GM11168 (cell line): ENCODE measurements around the gene MCC.

Experiments used
- in situ Hi-C: fragments of 300-500 bp; cut with MboI; formaldehyde crosslinking; loops from one replicate; pipeline ENCODE4 v1.12.0; 2022; ENCODE audit warnings: low sequenced_read_pairs; ENCODE audit not compliant: unreplicated experiment

The MCC gene

DNA sequence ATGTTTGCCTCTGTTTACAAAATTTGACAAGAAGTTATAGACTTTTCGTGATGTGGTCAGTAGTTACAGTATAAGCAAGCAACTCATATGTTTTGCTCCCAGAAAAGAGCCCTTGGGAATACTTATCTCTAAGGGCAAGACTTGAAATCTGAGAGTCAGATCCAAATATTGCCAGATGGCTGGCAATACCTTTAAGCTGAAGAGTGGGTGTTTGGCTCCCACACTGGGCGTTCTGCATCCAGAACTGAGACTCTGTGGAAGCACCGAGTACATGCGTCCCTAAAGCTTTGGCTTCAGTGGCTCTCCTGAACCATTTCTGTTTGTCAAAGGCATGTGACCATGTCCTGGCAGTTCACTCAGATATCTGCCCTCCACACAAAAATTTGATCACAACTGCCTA lies 317.5 kb downstream of the MCC start:
- in situ Hi-C loops: no loop called here

DNA sequence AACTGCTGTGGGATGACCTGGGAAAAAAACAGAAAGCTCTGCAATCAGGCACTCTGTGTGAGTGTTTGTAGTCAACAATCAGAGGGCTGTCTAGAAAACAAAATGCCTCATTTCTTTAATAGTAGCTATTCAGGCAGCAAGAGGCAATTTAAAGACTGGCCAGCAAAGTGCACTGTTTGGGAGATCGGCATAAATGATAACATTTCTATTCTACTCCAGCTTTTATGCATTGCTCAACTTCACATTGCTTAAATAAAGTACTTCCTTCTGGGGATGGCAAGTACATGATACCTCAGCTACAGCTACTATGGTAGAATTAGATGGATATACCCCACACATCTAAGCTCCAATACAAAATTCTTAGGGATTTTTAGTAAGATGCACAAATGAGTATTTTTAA lies 318.5 kb downstream of the MCC start:
- in situ Hi-C loops: no loop called here

DNA sequence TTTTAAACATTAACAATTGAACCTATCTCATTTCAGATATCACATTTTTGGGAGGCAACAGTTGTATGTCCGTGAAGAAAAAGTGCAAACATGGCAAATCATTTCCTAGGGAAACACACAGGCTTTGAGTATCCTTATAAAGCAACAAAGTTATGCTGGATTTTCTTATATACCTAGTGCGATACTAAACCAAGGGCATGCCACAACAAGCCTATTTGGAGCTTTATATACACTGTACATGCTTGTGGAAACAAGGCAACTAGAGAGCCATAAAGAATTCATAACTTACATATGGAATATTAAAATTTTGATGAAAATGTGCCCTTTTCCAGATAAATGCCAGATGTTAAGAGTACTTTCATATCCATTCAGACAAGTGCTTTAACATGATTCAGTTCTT lies 320.3 kb downstream of the MCC start:
- in situ Hi-C loops: no loop called here

DNA sequence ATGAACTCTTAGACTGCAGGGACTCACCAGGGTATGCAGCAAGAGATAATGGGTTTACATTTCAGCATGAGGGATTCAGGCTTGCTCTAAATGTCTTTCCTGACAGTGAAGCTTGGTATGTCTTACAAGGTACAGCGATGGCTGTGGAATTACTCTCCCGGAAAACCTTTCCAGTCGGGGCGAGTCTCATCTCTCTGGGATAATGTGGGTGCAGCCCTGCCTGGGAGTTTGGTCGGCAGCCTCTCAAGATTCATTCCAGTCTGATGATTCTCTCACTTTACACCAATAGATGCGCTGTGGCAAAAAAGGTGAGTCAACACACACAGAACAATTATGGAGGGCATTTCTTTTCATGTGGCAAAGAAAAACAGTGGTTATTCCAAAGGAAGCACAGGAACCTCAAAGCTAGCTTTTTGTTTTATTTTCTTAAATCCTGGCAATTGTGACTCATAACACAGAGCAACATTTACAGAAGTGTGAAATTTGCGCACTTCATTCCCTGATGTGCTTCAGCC lies 321.3 kb downstream of the MCC start:
- in situ Hi-C loops: no loop called here

DNA sequence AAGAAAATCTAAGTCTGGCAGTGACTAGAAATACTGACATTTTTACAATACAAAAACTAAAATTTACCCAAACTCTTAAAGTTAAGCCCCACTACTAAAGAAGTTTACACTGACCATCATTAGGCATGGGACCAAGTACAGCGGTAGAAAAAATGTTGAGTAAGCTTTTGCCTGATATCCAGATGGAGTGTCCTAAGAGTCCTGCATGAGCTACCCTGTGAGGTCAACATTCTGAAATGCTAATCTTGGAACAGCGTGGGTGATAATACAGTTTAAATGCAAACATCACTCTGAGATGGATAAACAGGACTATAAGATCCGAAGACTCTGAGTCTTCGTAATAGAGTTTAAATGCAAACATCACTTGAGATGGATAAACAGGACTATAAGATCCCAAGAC lies 322.0 kb downstream of the MCC start:
- in situ Hi-C loops: no loop called here

DNA sequence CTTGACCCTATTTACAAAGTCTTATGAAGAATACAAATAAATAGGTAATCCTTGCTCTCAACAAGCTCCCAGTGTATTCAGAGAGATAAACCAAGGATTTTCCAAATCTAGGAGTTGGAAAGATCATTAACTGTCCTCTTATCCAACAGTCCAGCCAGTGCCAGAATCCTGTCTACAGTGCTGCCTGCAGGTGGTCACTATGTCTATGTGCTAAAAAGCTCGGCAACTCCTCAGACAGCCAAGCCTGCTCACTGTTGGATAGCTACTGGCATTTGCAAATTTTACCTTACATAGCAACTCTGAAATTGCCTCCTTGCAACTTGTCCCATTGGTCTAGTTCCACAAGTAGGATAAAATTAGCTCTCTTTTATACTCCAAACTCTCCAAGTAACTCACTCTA lies 324.2 kb downstream of the MCC start:
- in situ Hi-C loops: no loop called here

DNA sequence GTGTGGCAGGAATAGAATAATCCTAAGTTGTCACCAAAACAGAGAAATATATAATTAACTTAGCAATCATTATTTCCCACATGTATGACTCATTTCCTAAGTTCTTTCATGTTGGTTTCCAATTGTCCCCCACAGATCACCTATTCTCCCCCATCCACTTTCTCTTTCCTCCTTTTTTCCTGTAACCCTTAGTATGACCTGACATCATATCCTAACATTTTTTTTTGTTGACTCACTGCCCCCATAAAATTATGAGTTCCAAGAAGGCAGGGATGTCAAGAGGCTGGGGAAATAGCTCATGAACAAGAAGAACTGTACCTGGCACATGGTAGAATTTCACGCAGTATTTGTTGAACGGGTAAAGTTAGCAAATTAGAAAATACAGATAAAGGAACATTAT lies 324.9 kb downstream of the MCC start:
- in situ Hi-C loops: no loop called here

DNA sequence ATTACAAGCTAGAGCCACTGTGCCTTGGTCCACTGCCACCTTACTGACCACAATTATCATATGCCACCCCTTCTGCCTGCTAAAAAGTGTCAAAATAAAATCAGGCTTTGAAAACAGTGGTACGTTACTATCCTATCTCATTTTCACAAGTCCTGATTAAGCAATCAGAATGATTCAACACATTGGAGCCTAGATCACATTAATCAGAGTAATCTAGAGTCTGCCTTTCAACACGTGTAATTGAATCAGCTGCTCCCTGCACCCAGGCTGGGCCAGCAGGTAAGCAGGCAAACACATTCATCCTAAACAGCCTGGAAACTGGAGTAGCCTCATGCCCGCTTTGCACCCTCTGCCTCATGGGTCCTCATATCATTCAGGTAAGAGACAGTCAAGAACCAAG lies 325.5 kb downstream of the MCC start:
- in situ Hi-C loops: no loop called here

DNA sequence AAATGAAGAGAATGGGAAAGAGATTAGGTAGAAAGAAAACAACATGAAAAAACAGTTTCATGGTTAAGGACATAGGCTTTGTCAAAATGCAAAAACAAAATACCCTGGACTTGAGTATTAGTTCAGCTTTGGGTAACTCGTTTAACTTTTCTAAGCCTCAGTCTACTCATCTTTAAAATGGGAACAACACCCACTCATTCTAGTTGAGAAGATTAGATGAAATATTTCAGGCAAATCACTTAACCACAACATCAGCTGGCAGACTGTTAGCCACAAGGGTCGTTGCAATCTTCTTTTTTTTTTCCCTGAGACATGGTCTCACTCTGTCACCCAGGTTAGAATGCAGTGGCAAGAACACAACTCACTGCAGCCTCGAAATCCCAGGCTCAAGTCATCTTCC lies 326.0 kb downstream of the MCC start:
- in situ Hi-C loops: no loop called here

DNA sequence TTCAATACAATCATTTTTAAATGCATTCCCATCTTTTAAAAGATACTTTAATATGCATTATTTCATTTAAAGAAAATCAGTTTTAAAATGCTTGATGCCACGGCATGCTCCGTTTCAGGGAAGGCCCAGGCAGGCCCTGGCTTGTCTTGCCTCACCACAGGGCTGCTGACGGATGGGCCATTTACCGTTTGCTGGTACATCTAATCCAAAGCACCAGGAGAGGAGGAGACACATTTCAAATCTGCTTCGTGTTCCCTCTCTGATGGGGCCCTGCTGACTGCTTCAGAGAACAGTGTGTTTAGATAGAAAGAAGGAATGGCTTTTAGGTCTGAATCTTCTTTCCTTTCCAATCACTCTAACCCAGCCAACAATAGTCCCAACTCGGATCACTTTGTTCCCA lies 326.4 kb downstream of the MCC start:
- in situ Hi-C loops: no loop called here

DNA sequence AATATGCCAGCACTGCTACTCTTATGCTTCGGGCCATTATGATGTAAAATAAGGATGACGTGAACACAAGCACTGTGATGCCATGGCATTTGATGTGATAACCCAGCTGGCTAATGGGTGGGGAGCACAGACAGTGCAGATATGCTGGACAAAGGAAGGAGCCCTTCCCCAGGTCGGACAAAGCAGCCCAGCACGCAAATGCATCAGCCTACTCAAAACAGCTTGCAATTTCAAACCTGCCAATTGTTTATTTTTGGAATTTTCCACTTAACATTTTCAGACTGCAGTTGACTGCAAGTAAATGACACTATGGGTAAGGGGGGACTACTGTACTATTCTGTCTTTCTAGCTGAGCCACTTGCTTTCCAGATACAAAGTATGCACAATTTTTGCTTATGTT lies 330.4 kb downstream of the MCC start:
- in situ Hi-C loops: no loop called here

DNA sequence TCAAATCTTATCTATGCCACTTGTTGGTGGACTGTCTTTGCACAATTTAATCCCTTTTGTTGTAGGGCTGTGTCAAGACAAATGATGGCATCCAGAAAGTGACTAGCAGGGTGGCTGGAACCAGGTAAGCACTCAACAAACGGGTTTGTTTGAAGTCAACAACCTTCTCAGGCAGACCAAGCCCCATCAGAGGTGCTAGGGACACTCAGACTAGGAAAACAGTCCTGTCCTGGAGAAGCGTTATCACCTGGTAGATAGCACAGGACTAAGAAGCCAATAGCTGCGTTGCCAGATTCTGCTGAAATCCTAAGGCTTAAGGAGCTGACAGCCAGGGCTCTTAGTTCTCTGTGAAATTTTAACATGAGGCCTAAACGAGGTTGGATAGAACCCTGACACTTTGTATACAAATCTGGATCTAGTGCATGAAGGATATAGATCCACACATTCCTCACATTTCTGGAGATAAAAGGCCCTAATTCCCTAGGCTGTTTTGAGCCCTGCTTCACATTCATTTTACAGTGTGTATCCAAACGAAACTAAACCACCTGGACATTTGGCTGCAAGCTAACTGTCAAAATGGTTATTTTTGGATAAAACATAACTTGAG lies 331.9 kb downstream of the MCC start:
- in situ Hi-C loops: no loop called here

DNA sequence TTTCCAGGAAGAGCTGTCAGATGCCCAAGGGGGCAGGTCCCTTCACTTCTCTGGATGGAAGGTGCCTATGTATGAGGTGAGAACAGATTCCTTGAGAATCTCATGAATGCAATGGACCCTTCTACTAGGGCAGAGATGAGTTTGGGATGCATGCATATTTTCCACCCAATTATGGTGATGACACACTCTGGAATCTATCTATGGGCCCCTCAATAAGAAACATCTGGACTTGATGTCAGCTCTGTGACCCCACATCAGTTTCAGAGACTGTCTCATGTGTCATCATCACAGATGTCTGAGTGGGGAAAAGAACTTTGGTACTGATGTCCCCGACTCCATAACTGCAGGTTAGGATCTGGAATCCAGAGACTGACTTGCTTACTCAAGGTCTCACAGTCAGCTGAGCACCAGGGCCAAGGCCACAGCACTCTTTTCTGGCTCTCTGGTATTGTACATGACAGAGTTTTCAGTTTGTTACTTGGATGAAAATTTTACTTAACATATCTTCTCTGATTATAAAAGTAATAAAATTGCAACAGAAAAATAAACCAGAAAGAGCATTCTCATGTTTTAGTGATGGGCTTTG lies 334.6 kb downstream of the MCC start:
- in situ Hi-C loops: no loop called here

DNA sequence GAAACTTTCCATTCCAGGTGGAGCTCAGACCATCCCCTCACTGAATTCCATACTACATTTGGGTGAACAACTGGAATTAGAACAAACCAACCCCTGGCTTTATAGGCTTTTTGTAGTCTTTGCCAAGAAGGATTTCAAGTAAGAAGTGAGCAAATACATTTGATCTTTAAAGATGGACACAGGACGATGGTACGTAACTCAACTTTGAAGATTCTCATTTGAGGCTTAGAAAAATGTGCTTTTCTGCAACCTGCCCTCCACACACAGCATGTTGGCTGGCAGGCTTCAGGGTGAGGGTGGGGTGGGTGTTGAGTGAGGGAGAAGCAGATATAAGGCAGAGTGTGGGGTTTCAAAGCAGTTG lies 335.9 kb downstream of the MCC start:
- in situ Hi-C loops: no loop called here

DNA sequence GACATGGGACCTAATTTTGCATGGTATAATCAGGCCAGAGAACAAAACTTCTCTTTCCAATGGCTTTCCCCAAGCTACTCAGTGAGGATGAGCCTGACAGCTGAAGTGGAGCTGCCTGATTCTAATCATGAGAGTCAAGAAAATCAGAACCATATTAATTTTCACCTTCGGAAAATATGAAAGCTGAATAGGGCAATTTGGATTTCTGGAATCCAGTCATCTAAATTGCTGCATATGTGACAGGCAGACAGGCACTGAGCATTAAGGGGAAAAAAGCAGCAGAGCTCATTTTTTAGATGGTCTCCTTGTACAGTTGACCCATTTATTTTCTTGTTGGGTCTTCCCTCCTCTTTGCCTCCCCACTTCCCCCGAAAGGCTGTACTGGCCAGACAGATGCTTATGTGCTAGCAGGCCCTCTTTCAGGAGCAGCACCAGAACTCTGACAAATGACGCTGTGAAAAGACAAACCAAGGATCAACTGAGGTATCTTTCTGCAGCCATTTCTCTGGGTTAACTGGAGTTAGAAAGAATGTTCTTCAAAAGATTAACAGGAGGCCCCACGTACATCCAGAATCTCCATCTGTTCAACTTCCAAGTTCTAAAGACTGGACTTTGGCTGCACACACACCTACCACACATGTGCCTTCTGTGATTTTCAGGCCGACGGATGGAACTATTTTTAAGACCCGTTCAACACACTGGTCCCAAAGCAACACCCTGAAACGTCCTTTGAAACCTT lies 336.4 kb downstream of the MCC start:
- in situ Hi-C loops: no loop called here

DNA sequence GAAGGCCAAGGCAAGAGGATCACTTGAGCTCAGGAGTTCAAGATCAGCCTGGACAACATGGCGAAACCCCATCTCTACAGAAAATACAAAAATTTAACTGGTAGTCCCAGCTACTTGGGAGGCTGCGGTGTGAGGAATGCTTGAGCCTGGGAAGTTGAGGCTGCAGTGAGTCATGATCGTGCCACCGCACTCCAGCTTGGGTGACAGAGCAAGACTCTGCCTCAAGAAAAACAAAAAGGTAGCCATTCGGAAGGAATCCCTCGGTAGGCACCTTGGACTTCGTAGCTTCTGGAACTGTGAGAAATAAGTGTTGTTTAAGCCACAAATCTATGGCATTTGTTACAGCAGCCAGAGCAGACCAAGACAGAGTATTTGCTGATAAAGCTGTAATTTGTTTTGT lies 337.4 kb downstream of the MCC start:
- in situ Hi-C loops: no loop called here

DNA sequence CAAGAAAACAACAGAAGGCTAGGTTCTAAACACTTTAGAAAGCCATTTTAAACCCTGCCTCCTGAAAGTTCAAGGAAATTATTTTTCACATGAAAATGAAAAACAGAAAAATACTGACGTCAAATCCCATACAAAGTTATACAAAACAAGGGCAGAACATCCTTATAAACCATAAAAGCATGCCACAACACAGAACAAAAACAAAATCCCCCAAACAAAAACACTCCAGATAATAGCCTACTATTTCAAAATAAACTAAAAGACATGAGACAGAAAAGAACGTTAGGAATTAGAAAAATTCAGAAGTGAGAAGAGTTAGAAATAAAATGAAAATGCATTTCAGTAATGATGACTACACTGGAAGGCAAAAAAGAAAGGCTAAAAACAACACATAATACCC lies 338.0 kb downstream of the MCC start:
- in situ Hi-C loops: no loop called here

DNA sequence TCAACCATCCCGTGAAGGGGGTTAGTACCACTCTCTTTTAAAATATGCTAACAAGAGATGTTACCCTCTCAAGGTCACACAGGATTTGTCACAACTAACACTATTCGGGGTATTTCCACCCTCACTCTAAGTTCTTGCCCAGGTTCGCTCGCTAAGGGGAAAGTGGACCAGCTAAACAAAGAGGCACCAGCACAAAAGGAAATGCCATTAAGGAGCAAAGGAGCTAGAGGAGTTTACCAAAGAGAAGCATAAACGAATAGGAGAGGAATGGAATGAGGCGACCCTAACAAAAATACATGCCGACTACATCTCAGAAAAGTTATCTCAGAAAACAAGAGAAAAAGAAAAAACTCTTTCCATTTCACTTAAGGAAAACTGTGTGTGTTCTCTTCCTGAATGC lies 340.7 kb downstream of the MCC start:
- in situ Hi-C loops: no loop called here

DNA sequence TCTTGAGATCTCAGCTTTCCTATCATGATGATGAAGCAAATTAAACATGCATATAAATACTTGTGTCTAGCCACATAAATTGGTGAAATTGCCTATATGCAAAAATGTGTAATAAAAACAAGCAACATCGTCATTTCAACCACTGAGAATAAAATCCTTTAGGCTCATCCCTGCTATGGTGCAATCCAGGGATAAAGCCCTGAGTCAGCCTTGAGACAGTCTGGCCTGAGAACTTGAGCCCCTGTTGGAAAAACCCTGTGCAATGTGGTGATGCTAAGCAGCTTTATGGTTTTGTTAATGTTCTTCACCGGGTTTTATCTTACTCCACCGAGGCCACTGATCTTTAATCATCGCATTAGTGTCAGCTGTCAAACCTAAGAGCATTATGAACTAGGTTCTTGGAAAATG lies 341.1 kb downstream of the MCC start:
- in situ Hi-C loops: no loop called here

DNA sequence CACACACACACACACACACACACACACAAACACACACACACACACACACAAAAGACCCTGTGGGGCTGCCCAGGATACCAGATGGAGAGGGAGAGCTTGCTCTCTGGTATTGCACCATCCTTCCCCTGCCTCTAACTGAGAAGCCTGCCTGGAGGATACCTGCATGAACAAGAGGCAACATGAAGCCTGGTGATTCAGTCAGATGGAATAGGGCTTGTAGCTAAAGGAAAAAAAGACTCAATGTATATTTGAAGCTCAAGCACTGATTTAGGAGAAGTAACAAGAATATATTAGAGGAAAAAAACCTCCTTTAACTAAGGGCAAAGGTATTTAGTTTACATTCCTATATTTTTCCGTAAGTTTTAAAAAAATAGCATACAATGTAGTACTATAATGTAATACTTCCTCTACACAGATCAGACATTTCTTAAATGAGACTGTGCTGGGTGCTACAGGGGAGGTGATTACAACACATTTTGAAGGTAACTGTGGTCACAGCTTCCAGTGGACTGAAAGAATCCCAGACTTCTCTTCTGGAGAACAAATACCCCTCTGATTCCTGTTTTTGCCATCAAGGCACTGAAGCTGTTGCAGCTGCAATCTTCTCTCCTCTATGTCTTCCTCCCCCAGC lies 342.4 kb downstream of the MCC start:
- in situ Hi-C loops: no loop called here

DNA sequence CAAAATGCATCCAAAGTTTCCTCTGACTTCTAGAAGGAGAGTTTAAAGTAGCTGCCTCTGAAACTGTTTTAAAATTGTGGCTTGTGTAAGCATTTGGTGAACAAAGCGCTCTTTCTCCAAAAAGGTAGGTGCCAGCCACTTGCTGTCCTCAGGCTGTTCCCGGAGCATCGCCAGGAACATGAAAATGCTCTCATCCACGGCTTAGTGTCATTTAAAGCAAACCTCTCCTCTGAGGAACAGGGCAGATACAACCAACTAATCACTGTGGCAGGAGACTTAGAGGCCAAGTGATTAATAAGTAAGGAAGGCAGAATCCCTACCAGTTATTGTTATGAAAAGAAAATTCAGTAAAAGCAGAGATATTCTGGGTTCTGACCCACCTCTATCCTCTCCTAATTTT lies 346.1 kb downstream of the MCC start:
- in situ Hi-C loops: no loop called here
